Trophoblast cell (in vitro differentiated cells and primary cell): ENCODE measurements around the gene ALG2.

ENCODE experiments used
- DNase-seq, 2 donors: peaks; one replicate each; pipeline ENCODE4 v3.0.0-alpha.2; 2016
- H2AFZ ChIP-seq: 2 replicates; pipeline ENCODE4 v1.6.1; 2013; ENCODE audit warnings: low read length, moderate library complexity, mild to moderate bottlenecking; ENCODE audit not compliant: insufficient read depth, poor library complexity
- H2AK5ac ChIP-seq: 2 replicates; pipeline ENCODE4 v1.6.1; 2013; ENCODE audit warnings: mild to moderate bottlenecking, low read length
- H2BK120ac ChIP-seq: 2 replicates; pipeline ENCODE4 v1.6.1; 2013; ENCODE audit warnings: low read length, mild to moderate bottlenecking, moderate library complexity; ENCODE audit not compliant: insufficient read depth, poor library complexity
- H2BK12ac ChIP-seq: 2 replicates; pipeline ENCODE4 v1.6.1; 2013; ENCODE audit warnings: mild to moderate bottlenecking, low read length, moderate library complexity
- H2BK5ac ChIP-seq: 2 replicates; pipeline ENCODE4 v1.6.1; 2013; ENCODE audit warnings: low read length, low read depth, moderate library complexity, mild to moderate bottlenecking; ENCODE audit not compliant: poor library complexity
- H3K14ac ChIP-seq: 2 replicates; pipeline ENCODE4 v1.6.1; 2013; ENCODE audit warnings: mild to moderate bottlenecking, low read length
- H3K18ac ChIP-seq: 2 replicates; pipeline ENCODE4 v1.6.1; 2013; ENCODE audit warnings: mild to moderate bottlenecking, low read length
- H3K23ac ChIP-seq: 2 replicates; pipeline ENCODE4 v1.6.1; 2013; ENCODE audit warnings: low read length
- H3K27ac ChIP-seq: 2 replicates; pipeline ENCODE4 v1.5.1; 2013; ENCODE audit warnings: low read depth, mild to moderate bottlenecking, inconsistent platforms, low read length, moderate library complexity
- H3K27me3 ChIP-seq: 2 replicates; pipeline ENCODE4 v1.6.1; 2013; ENCODE audit warnings: inconsistent platforms, mild to moderate bottlenecking, low read length, moderate library complexity; ENCODE audit not compliant: insufficient read depth
- H3K36me3 ChIP-seq, 2 experiments: 1 replicate in 1 of 2; 2 replicates in 1 of 2; pipeline ENCODE4 v1.6.1; 2013; ENCODE audit warnings: low read length in 2 of 2, mild to moderate bottlenecking in 2 of 2, moderate library complexity in 1 of 2; ENCODE audit not compliant: insufficient read depth in 2 of 2, control insufficient read depth in 1 of 2
- H3K4ac ChIP-seq: 2 replicates; pipeline ENCODE4 v1.6.1; 2013; ENCODE audit warnings: low read depth, mild to moderate bottlenecking, low read length, moderate library complexity
- H3K4me1 ChIP-seq, 2 experiments: 1 replicate in 1 of 2; 2 replicates in 1 of 2; pipeline ENCODE4 v1.6.1; 2013; ENCODE audit warnings: low read length in 2 of 2, mild to moderate bottlenecking in 2 of 2, moderate library complexity in 1 of 2; ENCODE audit not compliant: insufficient read depth in 2 of 2, control insufficient read depth in 1 of 2
- H3K4me2 ChIP-seq: 2 replicates; pipeline ENCODE4 v1.6.1; 2013; ENCODE audit warnings: inconsistent platforms, mild to moderate bottlenecking, low read length, moderate library complexity
- H3K4me3 ChIP-seq: 2 replicates; pipeline ENCODE4 v1.5.1; 2013; ENCODE audit warnings: mild to moderate bottlenecking, low read depth, low read length, inconsistent platforms
- H3K79me1 ChIP-seq: one replicate; pipeline ENCODE4 v1.6.1; 2013; ENCODE audit warnings: low read length
- H3K79me2 ChIP-seq: 2 replicates; pipeline ENCODE4 v1.6.1; 2013; ENCODE audit warnings: low read length, mild to moderate bottlenecking; ENCODE audit not compliant: control insufficient read depth, insufficient read depth, poor library complexity
- H3K9ac ChIP-seq: 2 replicates; pipeline ENCODE4 v1.6.1; 2013; ENCODE audit warnings: mild to moderate bottlenecking, low read length
- H3K9me3 ChIP-seq: 2 replicates; pipeline ENCODE4 v1.6.1; 2013; ENCODE audit warnings: low read depth, mild to moderate bottlenecking, control low read depth, inconsistent platforms, low read length; ENCODE audit not compliant: insufficient read depth
- H4K12ac ChIP-seq: 2 replicates; pipeline ENCODE4 v1.6.1; 2013; ENCODE audit warnings: low read depth, mild to moderate bottlenecking, low read length, moderate library complexity
- H4K8ac ChIP-seq: 2 replicates; pipeline ENCODE4 v1.6.1; 2013; ENCODE audit warnings: low read depth, mild to moderate bottlenecking, low read length, moderate library complexity
- H4K91ac ChIP-seq: one replicate; pipeline ENCODE4 v1.6.1; 2013; ENCODE audit warnings: low read depth, mild to moderate bottlenecking, low read length, moderate library complexity
- WGBS: extraction: QIAGEN DNeasy Blood & Tissue Kit; methylation state at CpG from one replicate; pipeline ENCODE4 v1.1.7; 2013; ENCODE audit warnings: missing lambda C conversion rate; ENCODE audit not compliant: insufficient read length, insufficient coverage; ENCODE audit errors: extremely low coverage; 5-methylcytosine and 5-hydroxymethylcytosine counted together

The ALG2 gene

GRCh38 chr9:99193466-99193821, 28.3 kb downstream of the ALG2 start:
- Histone ChIP-seq H3K4me1 (no peaks in the 10 kb centered on the region), H4K8ac (no peak overlapping the region), H3K23ac (no peak overlapping the region), H4K12ac (no peak overlapping the region), H3K14ac (no peak overlapping the region), H3K9me3 (peaks cover 2% of the 10 kb centered on the region), H4K91ac (no peak overlapping the region), H3K79me2 (no peaks in the 10 kb centered on the region), H3K4ac (no peak overlapping the region), H3K9ac (no peak overlapping the region), H2AFZ (no peak overlapping the region), H3K4me3 (no peak overlapping the region), H3K27ac (no peak overlapping the region), H3K36me3 (no peaks in the 10 kb centered on the region), H3K4me2 (no peak overlapping the region), H2BK12ac (no peak overlapping the region), H2BK5ac (no peak overlapping the region), H3K18ac (no peak overlapping the region), H2BK120ac (no peak overlapping the region), H2AK5ac (no peak overlapping the region), H3K79me1 (no peaks in the 10 kb centered on the region), H3K27me3 (no peaks in the 10 kb centered on the region)
- no CpG with 5 or more reads among the region's 2 CpGs for WGBS
- no peak for DNase-seq

GRCh38 chr9:99192786-99193465, 28.8 kb downstream of the ALG2 start:
- H2BK12ac ChIP-seq: no peak overlapping the region
- H3K4ac ChIP-seq: no peak overlapping the region
- no peak overlapping the region for H4K8ac ChIP-seq
- H4K12ac ChIP-seq: no peak overlapping the region
- H3K9ac ChIP-seq: no peak overlapping the region
- WGBS: no CpG with 5 or more reads among the region's 5 CpGs
- no peak overlapping the region for H3K18ac ChIP-seq
- H2AFZ ChIP-seq: no peak overlapping the region
- H3K9me3 ChIP-seq: peaks cover 2% of the 10 kb centered on the region
- peak in 1 of 2 donors; percentile 23 for DNase-seq
- H3K36me3 ChIP-seq: no peaks in the 10 kb centered on the region
- no peak overlapping the region for H3K4me3 ChIP-seq
- H3K79me2 ChIP-seq: no peaks in the 10 kb centered on the region
- H4K91ac ChIP-seq: no peak overlapping the region
- no peaks in the 10 kb centered on the region for H3K4me1 ChIP-seq
- no peaks in the 10 kb centered on the region for H3K79me1 ChIP-seq
- H2BK5ac ChIP-seq: no peak overlapping the region
- H3K14ac ChIP-seq: no peak overlapping the region
- H3K4me2 ChIP-seq: no peak overlapping the region
- no peak overlapping the region for H2BK120ac ChIP-seq
- no peaks in the 10 kb centered on the region for H3K27me3 ChIP-seq
- no peak overlapping the region for H3K27ac ChIP-seq
- no peak overlapping the region for H3K23ac ChIP-seq
- no peak overlapping the region for H2AK5ac ChIP-seq

GRCh38 chr9:99190597-99191283, 31.0 kb downstream of the ALG2 start:
- Histone ChIP-seq H4K8ac (no peak overlapping the region), H2AK5ac (no peak overlapping the region), H3K79me2 (no peaks in the 10 kb centered on the region), H3K27ac (no peak overlapping the region), H3K9me3 (no peaks in the 10 kb centered on the region), H3K4me2 (no peak overlapping the region), H3K4me3 (no peak overlapping the region), H3K79me1 (no peaks in the 10 kb centered on the region), H3K36me3 (no peaks in the 10 kb centered on the region), H3K23ac (no peak overlapping the region), H3K27me3 (no peaks in the 10 kb centered on the region), H3K4me1 (no peaks in the 10 kb centered on the region), H2BK5ac (no peak overlapping the region), H3K18ac (no peak overlapping the region), H2BK12ac (no peak overlapping the region), H3K9ac (no peak overlapping the region), H2AFZ (no peak overlapping the region), H4K12ac (no peak overlapping the region), H4K91ac (no peak overlapping the region), H3K14ac (no peak overlapping the region), H2BK120ac (no peak overlapping the region), H3K4ac (no peak overlapping the region)
- no CpG with 5 or more reads among the region's 3 CpGs for WGBS
- DNase-seq: no peak

- no peak overlapping the region for H3K23ac ChIP-seq
- H3K9me3 ChIP-seq: no peaks in the 10 kb centered on the region
- H3K4me1 ChIP-seq: no peaks in the 10 kb centered on the region
- H2AK5ac ChIP-seq: no peak overlapping the region
- H4K8ac ChIP-seq: no peak overlapping the region
- H3K27ac ChIP-seq: no peak overlapping the region
- H2BK12ac ChIP-seq: no peak overlapping the region
- H3K18ac ChIP-seq: no peak overlapping the region
- H3K36me3 ChIP-seq: no peaks in the 10 kb centered on the region
- H3K4me3 ChIP-seq: no peak overlapping the region
- no peak overlapping the region for H2AFZ ChIP-seq
- no peaks in the 10 kb centered on the region for H3K27me3 ChIP-seq
- H3K4ac ChIP-seq: no peak overlapping the region
- no peak overlapping the region for H3K4me2 ChIP-seq
- DNase-seq: no peak
- no peak overlapping the region for H2BK120ac ChIP-seq
- H3K79me1 ChIP-seq: no peaks in the 10 kb centered on the region
- H4K91ac ChIP-seq: no peak overlapping the region
- no peak overlapping the region for H3K14ac ChIP-seq
- H2BK5ac ChIP-seq: no peak overlapping the region
- H4K12ac ChIP-seq: no peak overlapping the region
- WGBS: no CpG with 5 or more reads among the region's 8 CpGs
- H3K79me2 ChIP-seq: no peaks in the 10 kb centered on the region
- H3K9ac ChIP-seq: no peak overlapping the region
These were observed 31.7 kb downstream of the ALG2 start for GRCh38 chr9:99189887-99190596.
